GM12872 (cell line): ENCODE data around the gene WDR7.

Experiments used
- CTCF ChIP-seq: IDR thresholded peaks from 3 replicates; pipeline ENCODE4 v1.5.1; 2011; ENCODE audit warnings: low read depth, mild to moderate bottlenecking, low read length, moderate library complexity; ENCODE audit not compliant: insufficient read depth

Gene WDR7

DNA sequence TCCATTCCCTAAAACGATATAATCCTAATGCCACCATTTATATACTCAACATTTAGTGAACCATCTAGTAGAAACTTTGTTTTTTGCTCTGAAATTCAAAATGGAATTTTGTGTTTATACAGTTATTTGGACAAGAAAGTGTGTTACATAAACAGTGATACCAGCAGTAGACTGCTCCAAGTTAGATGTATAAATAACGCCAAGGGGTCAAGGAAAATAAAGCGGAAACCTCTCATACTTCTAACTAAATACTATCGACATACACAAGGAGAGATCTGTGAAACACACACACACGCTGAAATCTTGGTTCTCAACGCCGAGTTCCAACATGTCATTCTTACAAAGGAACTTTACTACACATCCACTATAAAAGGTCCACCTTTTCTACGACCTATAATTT is 14.0 kb upstream of the WDR7 start:
- TF ChIP-seq CTCF: no peak

- no peak for TF ChIP-seq CTCF
Measured at GRCh38 chr18:56637711-56638231, 13.4 kb upstream of the WDR7 start.

DNA sequence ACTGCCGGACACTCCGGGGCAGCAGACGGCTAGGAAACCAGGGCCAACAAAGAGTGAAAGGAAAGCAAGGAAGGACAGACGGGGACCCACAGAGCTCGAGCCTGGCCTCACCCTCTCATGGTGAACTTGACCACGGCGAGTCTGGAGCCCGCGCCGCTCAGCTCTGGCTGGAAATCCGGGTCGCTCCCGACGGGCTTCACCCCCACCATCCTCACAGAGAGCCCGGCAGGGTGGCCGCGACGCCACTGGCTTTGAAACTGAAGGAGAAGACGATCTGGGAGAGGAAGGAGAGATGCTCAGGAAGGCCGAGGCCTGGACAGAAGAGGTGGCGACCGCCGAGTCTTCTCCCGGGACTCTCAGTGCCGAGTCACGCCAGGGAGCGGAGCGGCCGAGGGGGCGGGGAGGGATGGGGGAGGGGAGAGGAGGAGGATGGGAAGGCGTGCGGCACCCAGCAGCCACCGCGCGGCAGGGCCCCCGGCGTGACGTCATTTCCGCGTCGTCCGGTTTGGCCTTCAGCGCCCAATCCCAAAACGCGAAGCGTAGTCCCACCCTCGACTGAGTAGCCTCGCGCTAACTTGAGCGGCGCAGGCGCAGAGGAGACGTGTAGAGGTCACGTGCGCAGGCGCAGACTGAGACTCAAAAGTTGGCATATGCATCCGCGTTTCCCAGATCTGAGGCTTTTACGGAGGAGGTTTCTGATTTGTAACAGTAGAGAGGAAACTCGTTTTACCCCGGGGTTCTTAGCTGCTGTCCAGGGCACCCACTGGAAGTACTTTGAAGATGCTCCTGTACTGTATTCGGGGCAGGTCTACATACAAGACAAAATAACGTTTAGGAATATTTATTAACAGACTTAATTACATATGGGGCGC is 12.7 kb upstream of the WDR7 start, which contains the start of gene TXNL1:
TXNL1 (minus strand) TSS at position 361 of the 872 bp plus-strand sequence; CDS start at position 209, 152 bp downstream.
- no peak for TF ChIP-seq CTCF

- no peak for TF ChIP-seq CTCF
Measured at GRCh38 chr18:56639104-56639381, 12.1 kb upstream of the WDR7 start.

DNA sequence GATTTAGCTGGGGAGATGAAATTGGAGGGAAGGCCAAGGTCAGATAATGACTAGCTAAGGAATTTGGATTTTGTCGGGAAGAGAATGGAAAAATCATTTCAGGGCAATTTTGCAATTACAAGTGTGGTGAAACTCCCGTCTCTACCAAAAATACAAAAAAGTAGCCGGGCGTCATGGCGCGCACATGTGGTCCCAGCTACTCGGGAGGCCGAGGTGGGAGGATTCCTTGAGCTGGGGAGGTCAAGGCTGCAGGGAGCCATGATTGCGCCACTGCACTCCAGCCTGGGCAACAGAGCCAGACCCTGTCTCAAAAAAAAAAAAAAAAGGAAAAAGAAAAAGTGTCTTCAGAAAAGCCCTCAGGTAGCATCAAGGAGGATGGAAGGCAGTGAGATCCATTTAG is 11.6 kb upstream of the WDR7 start:
- TF ChIP-seq CTCF: no peak

DNA sequence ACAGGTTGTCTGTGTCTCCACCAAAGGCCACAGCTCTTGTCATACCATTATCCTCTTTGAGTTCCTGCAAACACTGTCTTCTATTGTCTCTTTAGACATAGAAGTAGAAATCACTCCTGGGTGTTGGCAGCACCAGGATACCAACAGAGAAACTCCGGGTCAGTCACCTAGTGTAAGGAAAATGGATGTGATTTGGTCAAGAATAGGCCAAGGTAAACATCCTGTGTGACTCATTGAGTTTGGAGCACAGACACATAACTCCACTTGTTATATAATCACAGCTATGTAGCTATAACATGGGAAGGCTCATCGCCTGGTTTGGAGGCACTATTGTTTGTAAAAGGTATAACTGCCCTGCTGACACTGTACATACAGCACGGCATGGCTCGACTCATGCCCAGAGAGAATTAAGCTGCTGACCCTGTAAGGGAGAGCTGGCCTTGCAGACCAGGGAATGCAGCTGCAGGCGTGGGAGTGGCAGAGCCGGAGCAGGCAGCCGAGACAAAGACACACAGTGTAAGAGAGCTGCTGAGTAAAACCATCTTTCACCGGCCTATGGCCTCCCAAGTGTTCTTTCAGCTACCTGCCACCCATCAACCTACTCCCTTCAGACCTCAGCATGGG is 9.3 kb upstream of the WDR7 start:
- TF ChIP-seq CTCF: no peak

- no peak for TF ChIP-seq CTCF
Measured at GRCh38 chr18:56643381-56643780, 7.8 kb upstream of the WDR7 start.
